ENCODE data around the gene UQCC5. TPM values are rescaled to one million over a fixed set of nuclear protein-coding genes. Genes with fewer than 3 reads are reported as not detected.

UQCC5 gene
- total RNA-seq, 1 donor from 2014 or later = 13.7 TPM

DNA sequence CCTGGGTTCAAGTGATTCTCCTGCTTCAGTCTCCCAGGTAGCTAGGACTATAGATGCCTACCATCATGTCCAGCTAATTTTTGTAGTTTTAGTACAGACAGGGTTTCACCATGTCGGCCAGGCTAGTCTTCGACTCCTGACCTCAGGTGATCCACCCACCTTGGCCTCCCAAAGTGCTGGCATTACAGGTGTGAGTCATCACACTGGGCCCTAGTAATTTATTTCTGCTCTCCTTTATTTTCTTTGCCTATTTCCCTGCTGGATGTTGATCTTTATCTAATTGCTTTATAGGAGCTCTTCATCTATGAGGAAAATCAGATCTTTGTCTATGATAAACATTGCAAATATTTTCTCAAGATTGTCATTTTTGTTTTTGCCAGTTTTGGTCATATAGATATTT is 31.7 kb downstream of the UQCC5 start:
- H3K4me1 Mint-ChIP-seq (ENCODE audit: low read depth, unreplicated experiment) = no peaks in the 10 kb centered on the region
- H3K4me3 Mint-ChIP-seq (ENCODE audit: unreplicated experiment) = no peak overlapping the region
- no peaks in the 10 kb centered on the region for H3K9me3 Mint-ChIP-seq (ENCODE audit: unreplicated experiment)
- TF ChIP-seq, protein P1, sequence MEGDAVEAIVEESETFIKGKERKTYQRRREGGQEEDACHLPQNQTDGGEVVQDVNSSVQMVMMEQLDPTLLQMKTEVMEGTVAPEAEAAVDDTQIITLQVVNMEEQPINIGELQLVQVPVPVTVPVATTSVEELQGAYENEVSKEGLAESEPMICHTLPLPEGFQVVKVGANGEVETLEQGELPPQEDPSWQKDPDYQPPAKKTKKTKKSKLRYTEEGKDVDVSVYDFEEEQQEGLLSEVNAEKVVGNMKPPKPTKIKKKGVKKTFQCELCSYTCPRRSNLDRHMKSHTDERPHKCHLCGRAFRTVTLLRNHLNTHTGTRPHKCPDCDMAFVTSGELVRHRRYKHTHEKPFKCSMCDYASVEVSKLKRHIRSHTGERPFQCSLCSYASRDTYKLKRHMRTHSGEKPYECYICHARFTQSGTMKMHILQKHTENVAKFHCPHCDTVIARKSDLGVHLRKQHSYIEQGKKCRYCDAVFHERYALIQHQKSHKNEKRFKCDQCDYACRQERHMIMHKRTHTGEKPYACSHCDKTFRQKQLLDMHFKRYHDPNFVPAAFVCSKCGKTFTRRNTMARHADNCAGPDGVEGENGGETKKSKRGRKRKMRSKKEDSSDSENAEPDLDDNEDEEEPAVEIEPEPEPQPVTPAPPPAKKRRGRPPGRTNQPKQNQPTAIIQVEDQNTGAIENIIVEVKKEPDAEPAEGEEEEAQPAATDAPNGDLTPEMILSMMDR (IDR thresholded peaks at IDR 0.05; ENCODE audit: partially characterized antibody, unreplicated experiment) = no peak
- DNase-seq = no peak
- H3K27me3 Mint-ChIP-seq (ENCODE audit: unreplicated experiment) = no peaks in the 10 kb centered on the region
- H3K36me3 Mint-ChIP-seq (ENCODE audit: unreplicated experiment) = no peaks in the 10 kb centered on the region
- H3K27ac Mint-ChIP-seq (ENCODE audit: unreplicated experiment) = no peak overlapping the region

DNA sequence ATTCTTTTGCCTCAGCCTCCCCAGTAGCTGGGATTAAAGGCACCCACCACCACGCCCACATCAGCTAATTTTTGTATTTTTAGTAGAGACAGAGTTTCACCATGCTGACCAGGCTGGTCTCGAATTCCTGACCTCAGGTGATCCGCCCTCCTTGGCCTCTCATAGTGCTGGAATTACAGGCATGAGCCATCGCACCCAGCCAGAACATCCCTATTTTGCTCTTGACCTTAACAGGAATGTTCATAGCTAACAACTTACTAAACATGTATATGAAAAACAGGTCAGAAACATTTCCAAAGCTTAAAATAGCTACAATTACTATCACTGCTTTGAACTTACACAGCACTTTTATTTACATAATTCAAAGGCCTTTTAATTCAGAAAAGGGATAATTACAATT is 33.7 kb downstream of the UQCC5 start:
- no peaks in the 10 kb centered on the region for H3K4me1 Mint-ChIP-seq (ENCODE audit: low read depth, unreplicated experiment)
- H3K27me3 Mint-ChIP-seq (ENCODE audit: unreplicated experiment) = no peaks in the 10 kb centered on the region
- H3K9me3 Mint-ChIP-seq (ENCODE audit: unreplicated experiment) = no peaks in the 10 kb centered on the region
- no peak overlapping the region for H3K27ac Mint-ChIP-seq (ENCODE audit: unreplicated experiment)
- H3K4me3 Mint-ChIP-seq (ENCODE audit: unreplicated experiment) = no peak overlapping the region
- no peak for DNase-seq
- TF ChIP-seq, protein P1 (IDR thresholded peaks at IDR 0.05; ENCODE audit: partially characterized antibody, unreplicated experiment) = no peak
- no peaks in the 10 kb centered on the region for H3K36me3 Mint-ChIP-seq (ENCODE audit: unreplicated experiment)

DNA sequence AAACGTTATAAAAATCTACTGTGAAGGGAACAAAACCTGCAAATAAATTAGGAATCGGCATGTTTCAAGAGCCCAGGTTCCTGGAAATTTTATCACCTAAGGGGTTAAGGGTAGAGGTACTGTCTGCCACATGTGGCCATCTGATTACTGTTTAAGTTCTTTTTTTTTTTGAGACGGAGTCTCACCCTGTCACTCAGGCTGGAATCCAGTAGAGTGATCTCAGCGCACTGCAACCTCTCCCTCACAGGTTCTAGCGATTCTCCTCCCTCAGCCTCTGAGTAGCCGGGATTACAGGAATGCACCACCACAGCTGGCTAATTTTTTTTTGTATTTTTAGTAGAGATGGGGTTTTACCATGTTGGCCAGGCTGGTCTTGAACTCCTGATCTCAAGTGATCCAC is 35.8 kb downstream of the UQCC5 start:
- H3K9me3 Mint-ChIP-seq (ENCODE audit: unreplicated experiment) = no peaks in the 10 kb centered on the region
- H3K4me3 Mint-ChIP-seq (ENCODE audit: unreplicated experiment) = no peak overlapping the region
- no peaks in the 10 kb centered on the region for H3K36me3 Mint-ChIP-seq (ENCODE audit: unreplicated experiment)
- no peak overlapping the region for H3K27ac Mint-ChIP-seq (ENCODE audit: unreplicated experiment)
- no peak for DNase-seq
- H3K4me1 Mint-ChIP-seq (ENCODE audit: low read depth, unreplicated experiment) = no peaks in the 10 kb centered on the region
- H3K27me3 Mint-ChIP-seq (ENCODE audit: unreplicated experiment) = no peaks in the 10 kb centered on the region
- TF ChIP-seq, protein P1 (IDR thresholded peaks at IDR 0.05; ENCODE audit: partially characterized antibody, unreplicated experiment) = no peak

DNA sequence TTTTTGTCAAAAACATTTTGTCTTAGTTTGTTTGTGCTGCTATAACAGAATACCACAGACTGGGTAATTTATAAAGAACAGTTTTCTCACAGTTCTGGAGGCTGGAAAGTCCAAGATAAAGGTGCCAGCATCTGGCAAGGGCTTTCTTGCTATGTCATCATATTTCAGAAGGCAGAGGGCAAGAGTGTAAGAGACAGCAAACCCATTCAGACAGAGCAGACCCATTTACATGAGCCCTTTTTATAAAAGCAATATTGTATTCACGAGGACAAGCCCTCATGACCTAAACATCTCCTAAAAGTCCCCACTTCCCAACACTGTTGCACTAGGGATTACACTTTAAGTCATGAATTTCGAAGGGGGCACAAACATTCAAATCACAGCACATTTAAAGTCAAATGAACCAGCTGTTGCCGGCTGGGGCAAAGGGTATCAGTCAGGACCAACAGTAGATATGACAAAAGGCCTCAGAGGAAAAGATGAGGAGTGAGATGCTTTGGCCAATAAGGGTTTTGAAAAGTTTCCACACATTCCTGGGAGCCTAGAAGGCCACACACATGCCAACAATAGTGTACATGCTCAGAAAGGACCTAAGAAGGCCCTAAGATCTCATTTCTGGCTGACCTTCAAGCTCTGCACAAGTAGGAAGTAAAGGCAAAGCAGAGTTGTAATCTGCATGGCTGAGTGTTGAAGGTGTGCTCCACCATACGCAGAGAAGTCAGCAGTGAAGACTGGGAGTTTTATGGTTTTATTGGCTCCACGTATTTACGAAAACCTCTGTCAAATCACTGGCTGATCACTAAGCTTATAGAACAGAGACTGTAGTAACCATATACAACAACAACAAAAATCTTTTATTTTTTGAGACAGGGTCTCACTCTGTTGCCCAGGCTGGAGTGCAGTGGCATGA is 37.9 kb downstream of the UQCC5 start:
- H3K36me3 Mint-ChIP-seq (ENCODE audit: unreplicated experiment) = no peaks in the 10 kb centered on the region

More for the DNA sequence above, 37.9 kb downstream of the UQCC5 start:
- H3K9me3 Mint-ChIP-seq (ENCODE audit: unreplicated experiment) = no peaks in the 10 kb centered on the region
- no peak for DNase-seq
- H3K27me3 Mint-ChIP-seq (ENCODE audit: unreplicated experiment) = no peaks in the 10 kb centered on the region
- no peaks in the 10 kb centered on the region for H3K4me1 Mint-ChIP-seq (ENCODE audit: low read depth, unreplicated experiment)
- TF ChIP-seq, protein P1 (IDR thresholded peaks at IDR 0.05; ENCODE audit: partially characterized antibody, unreplicated experiment) = no peak
- no peak overlapping the region for H3K27ac Mint-ChIP-seq (ENCODE audit: unreplicated experiment)
- H3K4me3 Mint-ChIP-seq (ENCODE audit: unreplicated experiment) = no peak overlapping the region

Other genes starting within 250 kb of the UQCC5 start
- gene GLYCTK, start 248.8 kb upstream of the UQCC5 start, total RNA-seq (ENCODE audit: unreplicated experiment) = 7.5 TPM
- gene DNAH1, start 220.3 kb upstream of the UQCC5 start, total RNA-seq (ENCODE audit: unreplicated experiment) = 8.9 TPM
- 130 TPM for gene BAP1, start 126.6 kb upstream of the UQCC5 start, total RNA-seq (ENCODE audit: unreplicated experiment)
- 8.9 TPM for gene PHF7, start 125.9 kb upstream of the UQCC5 start, total RNA-seq (ENCODE audit: unreplicated experiment)
- gene SEMA3G, start 91.5 kb upstream of the UQCC5 start, total RNA-seq (ENCODE audit: unreplicated experiment) = 0.59 TPM
- 2.7 TPM for gene TNNC1, start 82.6 kb upstream of the UQCC5 start, total RNA-seq (ENCODE audit: unreplicated experiment)
- 280 TPM for gene NISCH, start 81.0 kb upstream of the UQCC5 start, total RNA-seq (ENCODE audit: unreplicated experiment)
- gene STAB1, start 41.3 kb upstream of the UQCC5 start, total RNA-seq (ENCODE audit: unreplicated experiment) = 6.3 TPM
- 308 TPM for gene NT5DC2, start 2.7 kb upstream of the UQCC5 start, total RNA-seq (ENCODE audit: unreplicated experiment)
- 192 TPM for gene PBRM1, start 149.3 kb downstream of the UQCC5 start, total RNA-seq (ENCODE audit: unreplicated experiment)
- gene GNL3, start 149.4 kb downstream of the UQCC5 start, total RNA-seq (ENCODE audit: unreplicated experiment) = 75.2 TPM
- gene GLT8D1, start 169.2 kb downstream of the UQCC5 start, total RNA-seq (ENCODE audit: unreplicated experiment) = 46.4 TPM
- gene SPCS1, start 169.5 kb downstream of the UQCC5 start, total RNA-seq (ENCODE audit: unreplicated experiment) = 62.4 TPM
- 28.5 TPM for gene NEK4, start 234.3 kb downstream of the UQCC5 start, total RNA-seq (ENCODE audit: unreplicated experiment)
- not detected for gene ITIH1, start 241.0 kb downstream of the UQCC5 start, total RNA-seq (ENCODE audit: unreplicated experiment)